Measurements from ENCODE around the gene MYBL2.
A peak's percentile ranks its signal among the peaks of the same experiment; 100 is the strongest.

MYBL2 gene

DNA sequence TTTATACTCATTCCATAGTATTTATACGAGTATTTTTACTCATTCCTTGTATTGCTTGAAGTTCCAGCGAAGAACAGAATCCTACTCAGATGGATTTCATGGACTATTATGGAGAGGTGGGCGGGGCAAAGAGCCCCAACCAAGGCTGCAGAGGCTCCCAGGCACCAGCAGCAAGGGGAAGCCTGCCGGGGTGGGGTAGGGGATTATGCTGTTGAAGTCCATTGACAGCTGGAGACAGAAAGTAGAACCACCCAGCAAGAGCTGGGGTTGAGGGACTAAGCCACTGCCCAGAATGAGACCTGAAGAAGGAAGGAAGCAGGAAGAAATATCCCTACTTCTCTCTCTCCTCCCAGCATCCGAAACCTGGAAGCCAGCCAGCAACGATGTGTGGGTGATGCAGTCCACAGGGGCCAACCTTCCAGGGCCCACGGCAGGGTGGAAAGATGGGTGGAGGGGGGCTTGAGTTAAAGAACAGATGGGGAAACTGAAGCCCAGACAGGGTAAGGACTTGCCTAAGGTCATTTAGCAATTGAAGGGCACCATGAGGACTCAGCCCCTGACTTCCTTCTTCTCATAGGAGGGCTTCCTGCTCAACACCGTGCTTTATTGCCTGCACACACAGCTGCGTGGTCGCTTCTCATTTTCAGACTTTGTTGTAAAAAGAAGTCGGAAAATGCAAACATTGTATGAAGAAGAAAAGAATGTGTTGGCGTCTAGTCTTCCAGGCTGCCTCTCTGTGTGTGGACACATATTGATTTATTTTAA lies 78.2 kb downstream of the MYBL2 start:
- Histone ChIP-seq H3K4me1 (ENCODE audit: control insufficient read depth, insufficient read depth, low read length) (peaks cover 4% of the 10 kb centered on the region), H3K27me3 (ENCODE audit: control insufficient read depth, insufficient read depth, low read length) (peaks cover 54% of the 10 kb centered on the region), H3K9me3 (replicated peaks; ENCODE audit: low read length) (no peaks in the 10 kb centered on the region), H3K4me3 (ENCODE audit: low read length) (no peak overlapping the region), H3K4me2 (ENCODE audit: low read length) (no peak overlapping the region), H3K9ac (ENCODE audit: low read depth, low read length) (no peak overlapping the region), H3K36me3 (ENCODE audit: insufficient read depth, low read length) (no peaks in the 10 kb centered on the region)

DNA sequence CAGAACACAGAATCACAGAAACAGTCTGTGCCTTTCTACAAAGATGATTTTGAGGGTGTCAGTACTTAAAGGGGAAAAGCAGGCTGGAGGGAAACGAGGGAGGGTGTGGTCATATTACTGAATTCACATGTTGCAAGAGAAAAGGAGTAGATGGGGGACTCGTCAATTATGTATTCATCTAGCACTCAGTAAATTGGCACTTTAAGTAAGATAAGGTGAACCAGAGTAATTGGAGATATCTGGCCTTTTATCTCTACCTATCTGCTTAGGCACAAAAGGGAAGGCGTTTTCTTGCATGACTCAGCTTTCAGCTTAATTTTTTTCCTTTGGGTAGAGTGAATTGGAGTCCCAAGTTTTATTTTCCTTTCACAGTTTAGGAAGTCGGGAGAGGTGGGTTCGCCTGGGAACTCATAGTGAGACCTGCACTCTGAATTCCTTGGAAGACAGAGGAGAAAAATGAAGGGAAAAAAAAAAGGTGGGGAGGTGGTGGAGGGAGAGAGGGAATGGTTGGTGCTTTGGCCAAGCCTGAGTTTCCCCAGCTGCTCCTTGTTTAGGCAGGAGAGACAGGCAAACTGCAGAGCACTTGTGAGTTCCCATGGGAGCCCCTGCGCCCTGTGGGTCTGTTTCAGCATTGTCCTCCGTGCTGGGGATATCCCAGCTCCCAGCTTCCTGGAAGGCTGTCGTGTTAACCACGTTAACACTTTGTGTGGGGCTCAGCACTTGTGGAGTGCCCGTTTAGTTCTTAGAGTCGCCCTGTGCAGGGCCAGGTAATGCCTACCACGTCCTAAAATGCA lies 79.6 kb downstream of the MYBL2 start:
- Histone ChIP-seq H3K36me3 (ENCODE audit: insufficient read depth, low read length) (no peaks in the 10 kb centered on the region), H3K9me3 (replicated peaks; ENCODE audit: low read length) (no peaks in the 10 kb centered on the region), H3K4me2 (ENCODE audit: low read length) (no peak overlapping the region), H3K4me1 (ENCODE audit: control insufficient read depth, insufficient read depth, low read length) (peaks cover 13% of the 10 kb centered on the region), H3K9ac (ENCODE audit: low read depth, low read length) (no peak overlapping the region), H3K27me3 (ENCODE audit: control insufficient read depth, insufficient read depth, low read length) (peaks cover 49% of the 10 kb centered on the region), H3K4me3 (ENCODE audit: low read length) (no peak overlapping the region)

- H3K36me3 ChIP-seq (ENCODE audit: insufficient read depth, low read length), result no peaks in the 10 kb centered on the region
- no peak overlapping the region for H3K4me2 ChIP-seq (ENCODE audit: low read length)
- H3K4me1 ChIP-seq (ENCODE audit: control insufficient read depth, insufficient read depth, low read length), result peaks cover 29% of the 10 kb centered on the region
- H3K9ac ChIP-seq (ENCODE audit: low read depth, low read length), result no peak overlapping the region
- H3K4me3 ChIP-seq (ENCODE audit: low read length), result no peak overlapping the region
- H3K27me3 ChIP-seq (ENCODE audit: control insufficient read depth, insufficient read depth, low read length), result peaks cover 33% of the 10 kb centered on the region
- H3K9me3 ChIP-seq (replicated peaks; ENCODE audit: low read length), result no peaks in the 10 kb centered on the region
Observed at GRCh38 chr20:43748274-43748673, 81.4 kb downstream of the MYBL2 start.

DNA sequence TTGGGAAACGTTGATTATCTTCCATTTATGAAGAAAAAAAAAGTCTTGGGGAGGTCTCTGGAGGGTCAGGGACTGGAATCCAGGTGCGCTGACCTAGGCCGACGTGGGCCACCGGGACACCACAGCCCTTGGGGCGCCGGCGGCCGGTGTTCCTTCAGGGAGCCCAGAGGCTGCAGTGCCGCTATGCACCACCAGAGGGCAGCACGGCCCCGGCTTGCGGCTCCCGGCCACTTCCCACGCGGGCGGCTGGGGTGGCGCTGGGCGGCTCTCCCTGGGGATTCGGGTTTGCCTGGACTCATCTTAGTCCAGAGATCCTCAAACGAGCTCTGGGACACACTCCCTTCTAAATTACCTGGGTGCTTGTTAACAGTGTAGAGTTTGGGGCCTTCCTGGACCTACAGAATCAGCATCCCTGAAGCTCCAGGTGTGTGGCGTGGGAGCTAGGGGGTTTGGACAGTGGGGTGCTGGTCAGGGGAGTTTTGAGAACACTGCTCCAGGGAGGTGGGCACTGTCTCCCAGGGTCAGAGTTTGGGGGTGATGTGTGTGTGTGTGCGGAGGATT lies 82.9 kb downstream of the MYBL2 start:
- H3K27me3 ChIP-seq (ENCODE audit: control insufficient read depth, insufficient read depth, low read length), result peaks cover 21% of the 10 kb centered on the region
- H3K4me2 ChIP-seq (ENCODE audit: low read length), result no peak overlapping the region
- H3K36me3 ChIP-seq (ENCODE audit: insufficient read depth, low read length), result no peaks in the 10 kb centered on the region
- H3K9ac ChIP-seq (ENCODE audit: low read depth, low read length), result no peak overlapping the region
- no peak overlapping the region for H3K4me3 ChIP-seq (ENCODE audit: low read length)
- H3K4me1 ChIP-seq (ENCODE audit: control insufficient read depth, insufficient read depth, low read length), result peaks cover 29% of the 10 kb centered on the region
- H3K9me3 ChIP-seq (replicated peaks; ENCODE audit: low read length), result no peaks in the 10 kb centered on the region

DNA sequence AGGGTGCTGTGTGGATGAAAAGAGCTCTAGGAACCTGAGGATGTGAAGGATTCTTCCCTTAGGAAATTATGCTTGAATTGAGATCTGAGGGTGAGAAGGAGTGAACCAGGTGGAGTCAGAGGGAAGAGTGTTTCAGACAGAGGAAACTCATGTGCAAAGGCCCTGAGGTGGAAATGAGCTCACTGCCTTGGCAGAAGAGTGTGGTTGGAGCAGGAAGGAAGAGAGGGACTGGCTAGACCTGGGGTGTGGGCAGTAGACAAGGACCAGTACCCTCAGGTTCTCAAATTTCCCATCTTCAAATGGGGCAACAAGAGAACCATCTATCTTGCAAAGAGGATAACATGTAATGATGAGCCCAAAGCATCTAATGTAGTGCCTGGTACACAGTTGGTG lies 83.9 kb downstream of the MYBL2 start:
- H3K4me2 ChIP-seq (ENCODE audit: low read length), result no peak overlapping the region
- H3K9me3 ChIP-seq (replicated peaks; ENCODE audit: low read length), result no peaks in the 10 kb centered on the region
- H3K9ac ChIP-seq (ENCODE audit: low read depth, low read length), result no peak overlapping the region
- H3K4me1 ChIP-seq (ENCODE audit: control insufficient read depth, insufficient read depth, low read length), result peaks cover 35% of the 10 kb centered on the region
- peaks cover 13% of the 10 kb centered on the region for H3K27me3 ChIP-seq (ENCODE audit: control insufficient read depth, insufficient read depth, low read length)
- no peaks in the 10 kb centered on the region for H3K36me3 ChIP-seq (ENCODE audit: insufficient read depth, low read length)
- H3K4me3 ChIP-seq (ENCODE audit: low read length), result no peak overlapping the region

DNA sequence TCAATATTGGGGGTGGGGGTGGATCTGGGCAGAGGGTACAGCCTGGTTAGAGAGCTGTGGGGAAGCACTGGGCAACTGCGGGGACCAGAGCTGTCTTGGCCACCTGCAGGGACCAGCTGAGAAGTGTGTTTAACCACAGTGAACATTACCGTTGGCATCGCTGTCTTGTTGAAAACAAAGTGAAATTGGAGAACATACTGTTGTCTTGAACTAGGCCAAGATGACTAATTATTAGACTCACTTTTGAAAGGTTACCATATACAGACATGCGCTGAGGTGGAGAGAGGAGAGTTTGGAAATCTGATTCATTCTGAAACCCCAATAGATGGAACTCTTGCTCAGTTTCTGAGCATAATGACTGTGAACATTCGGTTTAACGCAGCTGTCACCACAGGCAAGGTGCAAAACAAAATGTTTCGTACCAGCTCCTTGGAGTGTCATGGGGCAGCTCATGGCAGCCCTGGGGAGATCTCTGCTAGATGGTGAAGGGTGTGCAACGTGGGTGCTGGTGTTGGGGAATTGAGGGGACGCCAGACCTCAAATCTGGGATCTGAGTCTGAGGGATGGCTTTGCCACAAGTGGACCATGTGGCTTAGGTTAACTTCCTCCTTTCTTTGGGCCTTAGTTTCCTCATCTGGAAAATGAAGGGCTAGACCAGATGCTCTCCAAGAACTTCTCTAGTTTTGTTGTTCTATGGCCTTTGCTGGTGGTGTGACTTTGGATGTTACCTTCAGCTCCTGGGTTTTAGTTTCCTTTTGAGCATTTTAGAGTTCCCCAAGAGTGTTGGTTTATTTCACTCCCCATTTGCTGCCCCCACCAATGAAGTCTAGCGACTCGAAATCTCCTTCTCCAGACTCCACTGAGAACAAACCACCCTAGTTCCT lies 84.5 kb downstream of the MYBL2 start:
- Histone ChIP-seq H3K4me3 (ENCODE audit: low read length) (no peak overlapping the region), H3K4me2 (ENCODE audit: low read length) (peak overlapping the region; percentile 21), H3K4me1 (ENCODE audit: control insufficient read depth, insufficient read depth, low read length) (peaks cover 40% of the 10 kb centered on the region)

DNA sequence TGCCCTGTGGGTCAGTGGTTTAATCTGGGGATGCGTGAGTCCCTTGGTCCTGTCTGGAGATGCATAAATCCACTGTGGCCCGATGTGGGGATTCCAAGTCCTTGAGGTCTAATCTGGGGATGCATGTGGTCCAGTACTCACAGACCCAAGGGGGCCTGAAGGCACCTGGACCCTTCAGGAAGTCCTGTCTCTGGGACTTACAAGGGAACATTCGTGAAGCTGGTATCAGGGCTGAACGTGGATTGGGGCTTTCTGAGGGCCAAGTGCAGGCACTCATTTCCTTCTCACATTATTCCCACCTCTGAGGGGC lies 85.1 kb downstream of the MYBL2 start:
- Histone ChIP-seq H3K27me3 (ENCODE audit: control insufficient read depth, insufficient read depth, low read length) (peaks cover 3% of the 10 kb centered on the region), H3K9me3 (replicated peaks; ENCODE audit: low read length) (no peaks in the 10 kb centered on the region), H3K4me3 (ENCODE audit: low read length) (no peak overlapping the region), H3K4me1 (ENCODE audit: control insufficient read depth, insufficient read depth, low read length) (peaks cover 40% of the 10 kb centered on the region), H3K36me3 (ENCODE audit: insufficient read depth, low read length) (no peaks in the 10 kb centered on the region), H3K9ac (ENCODE audit: low read depth, low read length) (no peak overlapping the region), H3K4me2 (ENCODE audit: low read length) (no peak overlapping the region)

More for the DNA sequence above, 84.5 kb downstream of the MYBL2 start:
- H3K9ac ChIP-seq (ENCODE audit: low read depth, low read length), result no peak overlapping the region
- peaks cover 9% of the 10 kb centered on the region for H3K27me3 ChIP-seq (ENCODE audit: control insufficient read depth, insufficient read depth, low read length)
- no peaks in the 10 kb centered on the region for H3K36me3 ChIP-seq (ENCODE audit: insufficient read depth, low read length)
- H3K9me3 ChIP-seq (replicated peaks; ENCODE audit: low read length), result no peaks in the 10 kb centered on the region

DNA sequence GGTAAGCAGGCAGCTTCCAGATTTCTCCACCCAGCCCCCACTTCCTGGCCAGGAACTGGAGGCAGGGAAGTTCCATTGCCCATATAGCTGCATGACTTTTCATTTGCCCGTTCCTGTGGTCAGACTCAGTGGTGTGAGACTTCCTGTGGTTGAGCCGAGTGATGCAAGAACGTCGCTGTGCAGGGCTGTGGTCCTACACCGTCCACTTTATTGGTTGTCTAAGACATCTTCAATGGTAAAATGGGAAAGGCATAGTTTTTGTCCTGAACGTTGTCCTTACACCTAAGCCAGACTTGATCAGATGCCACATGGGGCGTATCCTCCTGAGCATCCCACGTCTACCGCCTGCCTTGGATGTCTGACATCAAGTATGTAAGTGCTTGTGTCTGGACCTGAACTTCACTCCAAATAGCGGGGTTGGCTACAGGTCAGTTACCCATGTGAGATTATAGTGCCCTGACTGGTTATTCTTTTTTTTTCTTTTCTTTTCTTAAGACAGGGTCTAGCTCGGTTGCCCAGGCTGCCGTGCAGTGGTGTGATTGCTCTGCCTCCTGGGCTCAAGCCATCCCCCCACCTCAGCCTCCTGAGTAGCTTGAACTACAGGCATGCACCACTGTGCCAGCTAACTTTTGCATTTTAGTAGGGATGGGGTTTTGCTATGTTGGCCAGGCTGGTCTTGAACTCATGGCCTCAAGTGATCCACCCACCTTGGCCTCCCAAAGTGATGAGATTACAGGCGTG lies 85.8 kb downstream of the MYBL2 start:
- H3K4me3 ChIP-seq (ENCODE audit: low read length), result no peak overlapping the region
- H3K9me3 ChIP-seq (replicated peaks; ENCODE audit: low read length), result no peaks in the 10 kb centered on the region
- H3K4me2 ChIP-seq (ENCODE audit: low read length), result peak overlapping the region; percentile 7
- no peaks in the 10 kb centered on the region for H3K27me3 ChIP-seq (ENCODE audit: control insufficient read depth, insufficient read depth, low read length)
- peaks cover 40% of the 10 kb centered on the region for H3K4me1 ChIP-seq (ENCODE audit: control insufficient read depth, insufficient read depth, low read length)
- H3K36me3 ChIP-seq (ENCODE audit: insufficient read depth, low read length), result no peaks in the 10 kb centered on the region
- H3K9ac ChIP-seq (ENCODE audit: low read depth, low read length), result no peak overlapping the region

GRCh38 chr20:43755390-43755789 lies 88.5 kb downstream of the MYBL2 start:
- Histone ChIP-seq H3K27me3 (ENCODE audit: control insufficient read depth, insufficient read depth, low read length) (peaks cover 7% of the 10 kb centered on the region), H3K9ac (ENCODE audit: low read depth, low read length) (no peak overlapping the region), H3K36me3 (ENCODE audit: insufficient read depth, low read length) (no peaks in the 10 kb centered on the region), H3K4me1 (ENCODE audit: control insufficient read depth, insufficient read depth, low read length) (peaks cover 36% of the 10 kb centered on the region), H3K4me2 (ENCODE audit: low read length) (no peak overlapping the region), H3K4me3 (ENCODE audit: low read length) (no peak overlapping the region), H3K9me3 (replicated peaks; ENCODE audit: low read length) (no peaks in the 10 kb centered on the region)

GRCh38 chr20:43755851-43756250 lies 88.9 kb downstream of the MYBL2 start:
- Histone ChIP-seq H3K27me3 (ENCODE audit: control insufficient read depth, insufficient read depth, low read length) (peaks cover 7% of the 10 kb centered on the region), H3K9ac (ENCODE audit: low read depth, low read length) (no peak overlapping the region), H3K4me3 (ENCODE audit: low read length) (no peak overlapping the region), H3K4me2 (ENCODE audit: low read length) (no peak overlapping the region), H3K4me1 (ENCODE audit: control insufficient read depth, insufficient read depth, low read length) (peaks cover 34% of the 10 kb centered on the region), H3K36me3 (ENCODE audit: insufficient read depth, low read length) (no peaks in the 10 kb centered on the region), H3K9me3 (replicated peaks; ENCODE audit: low read length) (no peaks in the 10 kb centered on the region)
